HG03432 (cell line): ENCODE measurements around the gene LTB4R2.

Experiments
- ATAC-seq: cut with Tn5 transposase; IDR thresholded peaks from one replicate; pipeline ENCODE4 v1.9.1; 2021; ENCODE audit warnings: mild to moderate bottlenecking, moderate library complexity; ENCODE audit not compliant: unreplicated experiment

Gene LTB4R2

GRCh38 chr14:24277071-24277470 is 32.9 kb upstream of the LTB4R2 start:
- ATAC-seq = no peak

DNA sequence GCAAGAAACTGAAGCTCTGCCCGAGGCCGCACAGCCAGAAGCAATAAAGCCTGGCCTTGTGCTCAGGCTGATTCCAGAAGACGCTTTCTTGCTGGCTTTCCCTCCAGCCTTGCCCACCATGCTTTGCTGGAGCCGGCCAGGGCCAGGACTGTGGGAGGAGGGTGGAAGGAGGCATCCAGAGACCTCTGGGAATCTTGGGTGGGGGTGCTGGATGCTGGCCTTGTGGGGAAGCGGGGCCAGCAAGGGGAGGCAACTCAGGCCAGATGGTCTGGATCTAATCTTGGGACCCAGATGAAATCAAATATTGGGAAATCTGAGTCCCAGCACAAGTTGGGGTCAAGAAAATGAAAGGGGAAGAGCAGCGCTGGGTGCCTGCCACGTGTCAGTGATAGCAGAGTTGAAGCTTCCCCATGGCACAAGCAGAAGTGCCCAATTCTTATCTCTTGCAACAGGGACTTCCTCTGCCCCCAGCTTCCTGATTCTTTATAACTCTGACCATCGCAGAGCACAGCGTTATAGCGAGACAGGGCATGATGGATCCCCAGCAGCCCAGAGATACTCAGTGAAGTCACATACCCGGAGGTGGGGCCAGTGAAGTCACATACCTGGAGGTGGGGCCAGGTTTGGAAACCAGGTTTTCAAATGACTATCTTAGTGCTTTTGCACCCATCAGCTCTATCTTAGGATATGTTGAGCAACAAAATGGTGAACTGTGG is 32.2 kb upstream of the LTB4R2 start:
- no peak for ATAC-seq

DNA sequence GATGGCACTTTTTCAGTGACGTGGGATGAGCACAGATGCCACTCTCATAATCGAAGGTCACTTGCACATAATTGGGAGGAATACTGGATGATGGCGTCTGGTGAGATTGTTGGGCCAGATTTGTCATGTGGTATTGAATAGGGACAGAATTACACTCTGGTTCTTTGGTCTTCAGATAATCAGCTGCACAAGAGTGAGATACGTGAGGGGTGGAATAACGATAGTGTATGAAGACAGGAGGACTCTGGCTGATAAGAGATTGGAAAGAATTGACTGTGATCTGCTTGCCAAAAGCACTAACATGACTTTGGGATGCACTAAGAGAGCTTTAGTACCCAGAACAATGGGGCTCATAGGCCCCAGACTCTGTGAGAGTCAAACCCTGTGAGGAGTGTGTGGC is 31.5 kb upstream of the LTB4R2 start:
- no peak for ATAC-seq

DNA sequence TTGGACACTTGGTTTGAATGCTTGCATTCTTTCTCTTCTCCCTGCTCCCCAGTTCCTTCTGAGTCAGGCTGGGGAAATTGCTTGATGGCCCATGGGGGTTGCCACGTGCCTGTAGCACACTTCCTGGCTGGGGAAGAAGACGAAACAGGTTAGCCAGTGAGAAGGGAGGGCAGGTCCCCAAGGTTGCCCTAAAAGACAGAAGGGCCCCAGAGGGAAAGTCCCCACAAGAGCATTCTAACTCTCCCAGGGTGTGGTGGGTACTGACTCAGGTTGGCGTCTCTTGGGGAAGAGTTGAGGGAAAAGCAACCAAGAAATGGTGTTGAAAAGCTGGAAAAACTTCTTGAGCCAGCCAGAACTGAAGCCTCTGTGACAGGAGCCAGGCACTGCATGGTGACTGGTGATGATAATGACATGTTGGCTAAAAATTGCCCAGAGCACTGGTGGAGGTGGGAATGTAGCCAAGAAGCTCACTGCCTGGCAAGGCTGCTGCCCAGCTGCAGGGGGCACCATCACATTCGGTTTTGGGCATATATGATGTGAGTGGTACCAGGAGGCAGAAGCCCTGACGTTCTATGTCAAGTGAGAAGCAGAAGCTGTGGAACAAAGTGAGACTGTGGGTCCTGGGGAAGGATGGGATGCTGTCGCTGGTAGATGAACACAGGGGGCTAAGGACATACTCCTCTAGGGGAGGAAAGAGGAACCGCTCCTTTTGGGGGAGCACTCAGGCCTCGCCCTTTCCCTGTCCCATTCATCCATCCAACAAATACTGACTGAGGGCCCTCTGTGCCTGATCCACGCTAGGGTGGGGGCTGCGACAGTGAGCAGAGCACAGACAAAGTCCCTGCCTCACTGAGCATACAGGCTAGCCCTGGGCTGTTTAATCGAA is 30.4 kb upstream of the LTB4R2 start:
- ATAC-seq = peak; percentile 83

DNA sequence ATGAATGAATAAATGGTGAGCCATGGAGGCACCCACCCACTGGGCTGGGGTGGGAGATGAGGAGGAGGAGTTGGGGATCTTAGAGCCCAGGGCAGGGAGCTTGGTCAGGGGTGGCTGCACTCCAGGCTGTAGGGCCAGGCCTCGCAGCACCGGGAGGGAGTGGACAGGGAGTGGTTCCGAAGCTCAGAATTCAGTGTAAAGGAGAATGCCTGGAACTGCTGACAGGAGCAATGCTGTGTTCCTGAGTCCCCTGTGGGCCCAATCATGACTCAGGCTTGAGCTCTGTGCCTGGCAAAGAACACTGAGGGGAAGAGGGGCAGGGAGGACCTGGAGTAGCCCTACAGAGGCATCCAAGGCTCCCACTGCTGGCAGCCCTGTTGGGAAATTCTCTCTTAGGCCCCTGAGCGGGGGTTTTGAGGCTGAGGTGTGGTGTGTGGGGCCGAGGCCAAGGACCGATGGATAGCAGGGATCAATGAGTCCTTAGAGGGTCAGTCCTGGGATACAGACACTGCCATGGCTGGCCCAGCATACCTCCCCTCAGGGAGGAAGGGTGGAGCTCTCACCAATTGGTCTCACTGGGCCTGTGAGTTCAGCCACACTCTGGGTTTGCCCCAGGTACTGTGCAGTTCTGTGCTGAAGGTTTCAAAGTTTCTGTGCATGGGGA is 29.0 kb upstream of the LTB4R2 start:
- no peak for ATAC-seq

DNA sequence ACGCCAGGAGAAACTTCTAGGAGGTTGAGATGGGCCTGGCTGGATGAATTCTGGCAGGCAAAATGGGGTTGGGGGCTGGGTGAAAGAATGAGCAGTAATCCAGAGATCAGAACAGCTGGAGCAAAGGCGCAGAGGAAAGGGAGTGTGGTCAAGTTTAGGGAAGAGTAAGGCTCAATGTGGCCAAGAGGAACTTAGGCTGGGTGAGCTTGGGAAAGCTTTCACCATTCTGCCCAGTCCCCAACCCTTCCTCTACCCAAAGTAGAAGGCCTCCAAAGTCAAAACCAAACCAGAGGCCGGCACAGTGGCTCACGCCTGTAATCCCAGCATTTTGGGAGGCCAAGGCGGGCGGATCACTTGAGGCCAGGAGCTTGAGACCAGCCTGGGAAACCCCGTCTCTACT is 28.3 kb upstream of the LTB4R2 start:
- no peak for ATAC-seq

GRCh38 chr14:24282736-24283135 is 27.2 kb upstream of the LTB4R2 start:
- ATAC-seq = no peak

GRCh38 chr14:24283796-24284460 is 26.0 kb upstream of the LTB4R2 start:
- ATAC-seq = no peak

DNA sequence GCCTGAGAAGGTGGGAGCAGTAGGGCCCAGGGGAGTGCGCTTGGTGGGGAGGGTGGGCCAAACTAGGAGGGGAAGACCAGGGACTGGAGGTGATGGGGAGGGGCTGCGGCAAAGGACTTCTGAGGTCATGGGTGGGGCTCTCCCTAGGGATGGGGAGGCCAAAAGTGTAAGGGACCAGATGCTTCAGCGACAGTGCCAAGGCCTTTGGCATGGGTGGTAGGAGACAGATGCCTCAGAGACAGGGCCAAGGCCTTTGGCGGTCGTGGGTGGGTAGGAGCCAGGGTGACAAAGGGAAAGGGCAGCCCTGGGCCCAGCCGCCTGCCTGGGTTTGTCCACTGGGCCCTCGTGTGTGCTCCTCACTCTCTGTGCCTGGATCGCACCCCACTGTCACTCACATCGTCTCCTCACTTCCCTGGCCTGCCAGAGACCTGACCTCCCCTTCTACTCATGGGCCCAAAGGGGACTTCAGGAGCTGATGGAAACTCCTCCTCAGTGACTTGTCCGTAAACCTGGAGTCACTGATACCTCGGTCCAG is 25.4 kb upstream of the LTB4R2 start:
- no peak for ATAC-seq

GRCh38 chr14:24285351-24285750 is 24.6 kb upstream of the LTB4R2 start:
- no peak for ATAC-seq

- ATAC-seq = no peak
Measured at GRCh38 chr14:24286996-24287395, 22.9 kb upstream of the LTB4R2 start.

GRCh38 chr14:24289649-24290280 is 20.2 kb upstream of the LTB4R2 start:
- peak; percentile 82 for ATAC-seq

DNA sequence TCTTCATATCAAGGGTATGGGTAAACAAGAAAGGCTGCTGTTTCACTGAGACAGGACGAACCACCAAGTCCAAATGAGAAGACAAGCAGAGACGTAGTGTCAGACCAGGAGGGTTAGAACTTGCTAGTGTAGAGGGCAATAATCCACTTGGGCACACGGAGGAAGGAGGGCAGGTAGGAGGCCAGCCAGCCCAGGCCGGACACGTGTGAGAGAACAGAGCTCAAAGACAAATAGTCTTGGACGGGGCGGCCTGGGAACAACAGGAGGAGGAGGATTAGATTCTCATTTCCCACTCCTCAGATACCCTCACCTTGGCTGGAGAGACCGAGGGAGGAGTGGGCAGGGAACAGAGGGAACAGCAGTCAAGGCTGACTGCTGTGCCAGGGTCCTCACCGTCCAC is 19.2 kb upstream of the LTB4R2 start:
- no peak for ATAC-seq

DNA sequence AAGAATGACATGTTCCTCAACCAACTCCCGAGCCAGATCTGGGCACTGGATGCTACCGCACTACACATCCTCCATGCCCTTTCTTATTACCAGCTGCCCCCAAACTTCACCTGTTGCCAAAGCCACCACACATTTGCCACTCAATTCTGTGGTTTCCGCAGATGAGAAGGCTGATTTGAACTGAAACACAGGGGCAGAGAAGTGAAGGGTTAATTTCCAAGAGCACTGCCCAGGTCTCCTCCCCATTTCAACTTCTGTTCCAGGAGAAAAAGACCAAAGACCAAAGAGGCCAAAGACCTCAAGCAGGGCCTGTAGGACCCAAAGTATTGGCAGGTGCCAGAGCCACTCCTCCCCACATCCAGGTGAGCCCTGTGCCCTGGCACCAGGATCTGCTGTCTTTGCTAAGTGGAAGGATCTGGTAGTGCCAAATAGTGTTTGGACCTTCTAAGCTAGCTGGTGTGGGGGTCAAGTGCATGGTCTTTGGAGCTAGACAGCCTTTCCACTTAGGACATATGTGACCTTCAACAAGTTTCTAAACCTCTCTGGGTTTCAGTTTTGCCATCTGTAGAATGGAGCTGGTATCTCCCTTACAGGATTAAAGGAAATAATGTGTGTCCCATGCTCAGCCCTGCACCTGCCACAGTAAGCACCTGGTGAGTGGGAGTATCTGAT is 18.4 kb upstream of the LTB4R2 start:
- ATAC-seq = no peak

DNA sequence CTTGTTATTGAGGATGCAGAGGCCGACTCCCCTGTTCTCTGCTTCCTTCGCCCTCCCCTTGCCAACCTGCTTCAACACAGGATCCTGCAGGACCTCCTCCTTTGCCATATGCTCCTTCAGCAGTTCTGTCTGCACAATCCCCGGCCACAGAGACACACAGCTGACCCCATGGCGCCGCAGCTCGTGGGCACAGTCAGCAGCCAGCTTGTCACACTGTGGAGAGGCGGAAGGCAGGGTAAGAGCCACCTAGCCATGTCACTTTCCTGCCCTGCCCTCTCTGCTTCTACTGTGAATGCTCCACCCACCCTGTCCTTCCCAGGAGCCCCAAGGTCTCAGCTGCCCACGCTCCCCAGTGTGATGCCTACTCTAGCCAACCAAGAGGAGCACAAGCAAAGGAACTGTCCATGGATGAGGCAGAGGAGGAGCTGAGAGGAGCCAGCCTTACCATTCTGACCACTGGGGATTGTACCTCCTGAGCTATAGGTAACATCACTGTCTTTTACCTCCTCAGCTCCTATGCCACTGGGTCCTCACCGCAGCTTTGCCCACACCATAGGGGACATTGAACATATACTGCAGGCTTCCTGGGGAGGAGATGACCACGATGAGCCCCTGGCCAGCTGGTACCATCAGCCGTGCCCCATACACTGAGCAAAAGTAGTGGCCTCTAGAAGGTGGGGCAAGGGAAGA is 17.7 kb upstream of the LTB4R2 start:
- ATAC-seq = no peak

- no peak for ATAC-seq
Measured at GRCh38 chr14:24293525-24293924, 16.4 kb upstream of the LTB4R2 start.

GRCh38 chr14:24296341-24297157 is 13.4 kb upstream of the LTB4R2 start:
- peak; percentile 52 for ATAC-seq

DNA sequence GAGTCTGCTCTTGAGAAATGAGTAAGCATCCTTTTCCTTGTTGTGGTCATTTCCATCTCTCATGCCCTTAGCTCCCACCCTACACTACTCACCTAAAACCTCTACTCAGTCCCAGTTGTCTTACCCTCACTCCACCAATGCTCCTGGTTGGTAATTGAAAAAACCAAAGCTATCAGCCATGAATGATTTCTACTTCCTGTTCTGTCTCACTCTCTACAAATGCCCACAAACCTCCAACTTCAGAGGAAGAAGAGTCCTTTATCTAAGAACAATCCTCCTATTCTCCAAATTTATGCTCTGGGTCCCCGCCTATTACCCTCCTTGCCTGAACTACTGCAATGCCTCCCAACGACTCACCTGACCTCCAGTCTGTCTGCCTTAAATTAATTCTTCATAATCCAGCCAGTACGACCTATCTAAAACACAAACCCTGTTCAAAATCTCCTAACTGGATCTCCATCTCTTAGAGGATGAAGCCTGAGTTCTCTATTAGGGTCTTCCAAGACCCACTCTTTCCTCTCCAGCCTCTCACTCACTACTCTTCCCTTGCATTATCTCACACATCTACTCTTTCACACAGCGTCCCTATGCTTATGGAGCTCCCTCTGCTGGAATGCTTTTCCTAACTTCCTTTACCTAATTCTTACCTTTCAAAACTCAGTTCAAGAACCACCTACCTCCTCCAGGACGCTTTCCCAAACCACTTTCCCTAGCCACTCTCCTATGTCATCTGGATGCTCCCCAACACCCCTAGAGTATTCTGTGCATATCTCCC is 12.6 kb upstream of the LTB4R2 start:
- ATAC-seq = peak; percentile 29
